Mesothelial cell of epicardium (in vitro differentiated cells): ENCODE measurements around the gene RABL6. TPM values are rescaled to one million over a fixed set of nuclear protein-coding genes. Genes with fewer than 3 reads are reported as not detected.

Experiments
- DNase-seq, 2 experiments: peaks; one replicate each; pipeline ENCODE4 v3.0.0; 2021; ENCODE audit warnings: low spot score in 2 of 2; ENCODE audit not compliant: unreplicated experiment in 2 of 2
- H3K27ac Mint-ChIP-seq: 2 replicates; pipeline ENCODE4 v1.8.0; 2021; ENCODE audit warnings: mixed read lengths
- H3K27me3 Mint-ChIP-seq: 2 replicates; pipeline ENCODE4 v1.8.0; 2021; ENCODE audit warnings: low read depth, mixed read lengths
- H3K36me3 Mint-ChIP-seq: 2 replicates; pipeline ENCODE4 v1.8.0; 2021; ENCODE audit warnings: mixed read lengths
- H3K4me1 Mint-ChIP-seq: 2 replicates; pipeline ENCODE4 v1.8.0; 2021; ENCODE audit warnings: mixed read lengths
- H3K4me3 Mint-ChIP-seq: 2 replicates; pipeline ENCODE4 v1.8.0; 2021; ENCODE audit warnings: mild to moderate bottlenecking, moderate library complexity, mixed read lengths
- H3K9me3 Mint-ChIP-seq: 2 replicates; pipeline ENCODE4 v1.8.0; 2021; ENCODE audit warnings: mixed read lengths
- CTCF ChIP-seq: fragments of 200-600 bp; sonication (generic); IDR thresholded peaks from one replicate; pipeline ENCODE4 v1.5.0; 2021; ENCODE audit warnings: antibody characterized with exemption; ENCODE audit not compliant: unreplicated experiment
- total RNA-seq: library from RNA; stranded (reverse); gene quantifications from 3 replicates; pipeline ENCODE4 v1.2.1, GENCODE V29; 2021

Gene RABL6
- total RNA-seq, 1 donor from 2014 or later, result 124 TPM

GRCh38 chr9:136789523-136789937 lies 18.2 kb upstream of the RABL6 start:
- H3K36me3 Mint-ChIP-seq, result peaks cover 6% of the 10 kb centered on the region
- H3K4me1 Mint-ChIP-seq, result peaks cover 59% of the 10 kb centered on the region

GRCh38 chr9:136790640-136791515 lies 16.9 kb upstream of the RABL6 start, which contains the start of gene TMEM141:
TMEM141 (plus strand) TSS chr9:136791344; CDS start chr9:136791371, 27 bp downstream.
- peak within 1 kb of the TSS; percentile 76 for H3K4me3 Mint-ChIP-seq
- H3K27ac Mint-ChIP-seq, result peak within 1 kb of the TSS; percentile 97
- H3K27me3 Mint-ChIP-seq, result peaks cover 1% of the 10 kb centered on the region
- H3K36me3 Mint-ChIP-seq, result peaks cover 6% of the 10 kb centered on the region
- H3K4me1 Mint-ChIP-seq, result peaks cover 62% of the 10 kb centered on the region
- no peaks in the 10 kb centered on the region for H3K9me3 Mint-ChIP-seq
- peak; percentile 100 for DNase-seq
- TF ChIP-seq CTCF, result no peak

More at GRCh38 chr9:136789523-136789937, 18.2 kb upstream of the RABL6 start:
- DNase-seq, result no peak
- Mint-ChIP-seq H3K4me3 (peak overlapping the region; percentile 40), H3K27me3 (peaks cover 1% of the 10 kb centered on the region), H3K9me3 (no peaks in the 10 kb centered on the region), H3K27ac (peak overlapping the region; percentile 97)
- no peak for TF ChIP-seq CTCF

- Mint-ChIP-seq H3K4me1 (peaks cover 69% of the 10 kb centered on the region), H3K9me3 (no peaks in the 10 kb centered on the region), H3K27me3 (peaks cover 1% of the 10 kb centered on the region), H3K27ac (peak overlapping the region; percentile 95), H3K36me3 (peaks cover 6% of the 10 kb centered on the region), H3K4me3 (peak overlapping the region; percentile 76)
- peak; percentile 57 to 75 for DNase-seq
- peak; percentile 100 for TF ChIP-seq CTCF
Measured at GRCh38 chr9:136791516-136792276, 16.1 kb upstream of the RABL6 start.

GRCh38 chr9:136792321-136793085 lies 15.2 kb upstream of the RABL6 start:
- Mint-ChIP-seq H3K9me3 (no peaks in the 10 kb centered on the region), H3K27ac (peak overlapping the region; percentile 43), H3K4me3 (peak overlapping the region; percentile 76), H3K4me1 (peaks cover 73% of the 10 kb centered on the region), H3K36me3 (peaks cover 6% of the 10 kb centered on the region), H3K27me3 (no peaks in the 10 kb centered on the region)
- TF ChIP-seq CTCF, result no peak
- no peak for DNase-seq
